ENCODE data around the gene PRSS56. TPM values are rescaled to one million over a fixed set of nuclear protein-coding genes. Genes with fewer than 3 reads are reported as not detected.
"Not testable (repeated sequence)": the region's sequence is repeated elsewhere in the genome, so short reads cannot be mapped to it uniquely, and the experiment has no call there.

The PRSS56 gene
- polyA plus RNA-seq, 1 donor (not counting 4 experiments of a cell fraction or from before 2014, with no cell fraction given) = not detected

GRCh38 chr2:232532419-232532818 is 12.2 kb downstream of the PRSS56 start:
- TF ChIP-seq CTCF (optimal IDR thresholded peaks at IDR 0.05 in 1 of 3, IDR thresholded peaks at IDR 0.05 in 1 of 3, conservative IDR thresholded peaks at IDR 0.05 in 1 of 3; ENCODE audit: extremely low read depth in 1 of 3, insufficient read depth in 2 of 3, low read length in 3 of 3) (no peak), EZH2 (IDR thresholded peaks at IDR 0.05; ENCODE audit: low read length) (no peak)
- DNase-seq (ENCODE audit: low read depth, low spot score) = no peak
- H3K9me1 ChIP-seq (ENCODE audit: control insufficient read depth, extremely low read depth, insufficient read depth, low read length) = no peaks in the 10 kb centered on the region
- H4K20me1 ChIP-seq (ENCODE audit: control insufficient read depth, extremely low read depth, insufficient read depth, low read length) = no peaks in the 10 kb centered on the region
- no peaks in the 10 kb centered on the region for H3K27me3 ChIP-seq (ENCODE audit: control insufficient read depth, extremely low read depth, insufficient read depth, low read length)
- no peaks in the 10 kb centered on the region for H3K36me3 ChIP-seq (ENCODE audit: control insufficient read depth in 2 of 2, extremely low read depth in 1 of 2, insufficient read depth in 2 of 2, low read length in 2 of 2)
- no peak for FAIRE-seq
- H3K79me2 ChIP-seq (ENCODE audit: control insufficient read depth, insufficient read depth, low read length) = no peaks in the 10 kb centered on the region
- no peak overlapping the region for H3K27ac ChIP-seq (ENCODE audit: control insufficient read depth, insufficient read depth, low read length)
- no peaks in the 10 kb centered on the region for H3K9me3 ChIP-seq (ENCODE audit: control insufficient read depth, low read depth, low read length)
- H3K4me2 ChIP-seq (ENCODE audit: control insufficient read depth, extremely low read depth, insufficient read depth, low read depth, low read length) = no peak overlapping the region
- H3K4me3 ChIP-seq (ENCODE audit: control insufficient read depth in 2 of 3, extremely low read depth in 1 of 3, insufficient read depth in 2 of 3, low read depth in 1 of 3, low read length in 3 of 3) = no peak overlapping the region
- H2AFZ ChIP-seq (ENCODE audit: control insufficient read depth, low read length) = no peak overlapping the region
- H3K9ac ChIP-seq (ENCODE audit: control insufficient read depth, extremely low read depth, insufficient read depth, low read length) = no peak overlapping the region
- dilution Hi-C loops (cut with MboI; ENCODE audit: extremely low pct_ligation_motif_present, low sequenced_read_pairs) = no loop called here
- H3K4me1 ChIP-seq (ENCODE audit: control insufficient read depth, extremely low read depth, insufficient read depth, low read length) = no peaks in the 10 kb centered on the region

- FAIRE-seq; H3K79me2 ChIP-seq (ENCODE audit: control insufficient read depth, insufficient read depth, low read length); H3K36me3 ChIP-seq (ENCODE audit: control insufficient read depth in 2 of 2, extremely low read depth in 1 of 2, insufficient read depth in 2 of 2, low read length in 2 of 2); H3K27me3 ChIP-seq (ENCODE audit: control insufficient read depth, extremely low read depth, insufficient read depth, low read length); H3K9me3 ChIP-seq (ENCODE audit: control insufficient read depth, low read depth, low read length); dilution Hi-C loops (cut with MboI; ENCODE audit: extremely low pct_ligation_motif_present, low sequenced_read_pairs); H2AFZ ChIP-seq (ENCODE audit: control insufficient read depth, low read length); H3K4me2 ChIP-seq (ENCODE audit: control insufficient read depth, extremely low read depth, insufficient read depth, low read depth, low read length); DNase-seq (ENCODE audit: low read depth, low spot score); H4K20me1 ChIP-seq (ENCODE audit: control insufficient read depth, extremely low read depth, insufficient read depth, low read length); H3K9me1 ChIP-seq (ENCODE audit: control insufficient read depth, extremely low read depth, insufficient read depth, low read length); H3K9ac ChIP-seq (ENCODE audit: control insufficient read depth, extremely low read depth, insufficient read depth, low read length); H3K27ac ChIP-seq (ENCODE audit: control insufficient read depth, insufficient read depth, low read length); H3K4me3 ChIP-seq (ENCODE audit: control insufficient read depth in 2 of 3, extremely low read depth in 1 of 3, insufficient read depth in 2 of 3, low read depth in 1 of 3, low read length in 3 of 3); H3K4me1 ChIP-seq (ENCODE audit: control insufficient read depth, extremely low read depth, insufficient read depth, low read length): not testable (repeated sequence)
Measured at GRCh38 chr2:232532821-232533220, 12.6 kb downstream of the PRSS56 start.

- peaks cover under 1% of the 10 kb centered on the region for H3K4me1 ChIP-seq (ENCODE audit: control insufficient read depth, extremely low read depth, insufficient read depth, low read length)
- no peaks in the 10 kb centered on the region for H3K27me3 ChIP-seq (ENCODE audit: control insufficient read depth, extremely low read depth, insufficient read depth, low read length)
- no peak for TF ChIP-seq CTCF (optimal IDR thresholded peaks at IDR 0.05 in 1 of 3, IDR thresholded peaks at IDR 0.05 in 1 of 3, conservative IDR thresholded peaks at IDR 0.05 in 1 of 3; ENCODE audit: extremely low read depth in 1 of 3, insufficient read depth in 2 of 3, low read length in 3 of 3)
- no peak for TF ChIP-seq EZH2 (IDR thresholded peaks at IDR 0.05; ENCODE audit: low read length)
- no peaks in the 10 kb centered on the region for H3K9me1 ChIP-seq (ENCODE audit: control insufficient read depth, extremely low read depth, insufficient read depth, low read length)
- H3K9ac ChIP-seq (ENCODE audit: control insufficient read depth, extremely low read depth, insufficient read depth, low read length) = no peak overlapping the region
- no peaks in the 10 kb centered on the region for H3K36me3 ChIP-seq (ENCODE audit: control insufficient read depth in 2 of 2, extremely low read depth in 1 of 2, insufficient read depth in 2 of 2, low read length in 2 of 2)
- no peak overlapping the region for H3K27ac ChIP-seq (ENCODE audit: control insufficient read depth, insufficient read depth, low read length)
- no peaks in the 10 kb centered on the region for H4K20me1 ChIP-seq (ENCODE audit: control insufficient read depth, extremely low read depth, insufficient read depth, low read length)
- FAIRE-seq (no peak), DNase-seq (ENCODE audit: low read depth, low spot score) (no peak)
- no peaks in the 10 kb centered on the region for H3K79me2 ChIP-seq (ENCODE audit: control insufficient read depth, insufficient read depth, low read length)
- no peak overlapping the region for H2AFZ ChIP-seq (ENCODE audit: control insufficient read depth, low read length)
- H3K4me3 ChIP-seq (ENCODE audit: control insufficient read depth in 2 of 3, extremely low read depth in 1 of 3, insufficient read depth in 2 of 3, low read depth in 1 of 3, low read length in 3 of 3) = no peak overlapping the region
- dilution Hi-C loops (cut with MboI; ENCODE audit: extremely low pct_ligation_motif_present, low sequenced_read_pairs) = no loop called here
- H3K4me2 ChIP-seq (ENCODE audit: control insufficient read depth, extremely low read depth, insufficient read depth, low read depth, low read length) = no peak overlapping the region
- H3K9me3 ChIP-seq (ENCODE audit: control insufficient read depth, low read depth, low read length) = no peaks in the 10 kb centered on the region
Measured at GRCh38 chr2:232533944-232534710, 13.9 kb downstream of the PRSS56 start.
